ENCODE data around the gene ELOVL1. TPM values are rescaled to one million over a fixed set of nuclear protein-coding genes. Genes with fewer than 3 reads are reported as not detected.

ELOVL1 gene
- total RNA-seq, 1 experiment from 2014 or later, result 21.6 TPM

- H3K18ac ChIP-seq (ENCODE audit: insufficient read length, low read depth, low read length), result no peak within 1 kb of the TSS
- H2BK20ac ChIP-seq (ENCODE audit: low read depth, low read length, poor library complexity, severe bottlenecking), result no peak within 1 kb of the TSS
- no peaks in the 10 kb centered on the region for H3K79me2 ChIP-seq (ENCODE audit: insufficient read depth, low read length)
- no peak within 1 kb of the TSS for H3K56ac ChIP-seq (ENCODE audit: insufficient read length, low read depth, low read length)
- no peak within 1 kb of the TSS for H3K14ac ChIP-seq (ENCODE audit: insufficient read depth, low read length)
- H3K9ac ChIP-seq (ENCODE audit: extremely low read depth, insufficient read length, low read length), result no peak within 1 kb of the TSS
- H3K27ac ChIP-seq (ENCODE audit: insufficient read length, low read depth, low read length), result no peak within 1 kb of the TSS
- no peaks in the 10 kb centered on the region for H3K9me3 ChIP-seq (ENCODE audit: control insufficient read depth, low read depth, low read length)
- WGBS (ENCODE audit: extremely low coverage, insufficient read length, low lambda C conversion rate), result no CpG with 5 or more reads among the region's 3 CpGs
- H3K4ac ChIP-seq (ENCODE audit: low read depth, low read length), result no peak within 1 kb of the TSS
- H2BK15ac ChIP-seq (ENCODE audit: low read depth, low read length), result no peak within 1 kb of the TSS
- no peak within 1 kb of the TSS for H4K8ac ChIP-seq (replicated peaks; ENCODE audit: insufficient read length, low read depth, low read length)
- peaks cover 23% of the 10 kb centered on the region for H3K27me3 Mint-ChIP-seq (ENCODE audit: low read depth)
- no peak within 1 kb of the TSS for H4K5ac ChIP-seq (ENCODE audit: insufficient read length, low read depth, low read length)
- no peaks in the 10 kb centered on the region for H3K79me1 ChIP-seq (ENCODE audit: insufficient read depth, low read depth, low read length, poor library complexity, severe bottlenecking)
- no peaks in the 10 kb centered on the region for H3K4me1 ChIP-seq (ENCODE audit: insufficient read depth, low read length)
- no peak within 1 kb of the TSS for H2BK12ac ChIP-seq (ENCODE audit: insufficient read length, low read depth, low read length)
- H3K36me3 Mint-ChIP-seq (ENCODE audit: insufficient read depth in 1 of 3, low read depth in 3 of 3), result no peaks in the 10 kb centered on the region
- no peaks in the 10 kb centered on the region for H3K9me3 Mint-ChIP-seq
- no peak within 1 kb of the TSS for H3K4me2 ChIP-seq (ENCODE audit: insufficient read depth, insufficient read length, low read length)
- DNase-seq, result no peak
- H3T11ph ChIP-seq (ENCODE audit: low read length), result no peak within 1 kb of the TSS
- no peak for TF ChIP-seq CTCF (conservative IDR thresholded peaks at IDR 0.05)
- H3K27me3 ChIP-seq (ENCODE audit: insufficient read depth, low read length), result no peaks in the 10 kb centered on the region
- H2BK120ac ChIP-seq (ENCODE audit: low read depth, low read length, poor library complexity, severe bottlenecking), result no peak within 1 kb of the TSS
- no peak within 1 kb of the TSS for H3K23ac ChIP-seq (ENCODE audit: insufficient read length, low read depth, low read length)
- no peak within 1 kb of the TSS for H2AK5ac ChIP-seq (ENCODE audit: insufficient read length, low read length)
- H3K4me3 Mint-ChIP-seq, result no peak within 1 kb of the TSS
- no peak within 1 kb of the TSS for H2AFZ ChIP-seq (ENCODE audit: low read length)
- H4K91ac ChIP-seq (ENCODE audit: insufficient read length, low read depth, low read length), result no peak within 1 kb of the TSS
- no peak within 1 kb of the TSS for H2BK5ac ChIP-seq (ENCODE audit: insufficient read length, low read length)
- no peaks in the 10 kb centered on the region for H3K23me2 ChIP-seq (ENCODE audit: insufficient read length, low read depth, low read length, poor library complexity, severe bottlenecking)
- no peak within 1 kb of the TSS for H3K27ac Mint-ChIP-seq
- no peaks in the 10 kb centered on the region for H4K20me1 ChIP-seq (ENCODE audit: control insufficient read depth, insufficient read depth, insufficient read length)
- peaks cover 0 to 3% of the 10 kb centered on the region in 2 experiments; a peak in 1 of 4 replicates for H3K4me1 Mint-ChIP-seq
These were observed 30.2 kb downstream of the ELOVL1 start, which contains the start of gene MPL for GRCh38 chr1:43337588-43337987. Gene MPL (plus strand): TSS chr1:43337818. CDS start chr1:43337849, 31 bp downstream.
